Stimulated activated CD4-positive, alpha-beta T cell treated with anti-CD3 and anti-CD28 coated beads, Interleukin-1b, Interleukin-23, amount 100 ng/mL, for 24 hours (primary cell): ENCODE data around the gene FAM221B.

Experiments
- DNase-seq, 4 experiments: peaks; one replicate each; pipeline ENCODE4 v3.0.0-alpha.2; 2020; ENCODE audit warnings: low read depth in 4 of 4, low spot score in 1 of 4

FAM221B gene

DNA sequence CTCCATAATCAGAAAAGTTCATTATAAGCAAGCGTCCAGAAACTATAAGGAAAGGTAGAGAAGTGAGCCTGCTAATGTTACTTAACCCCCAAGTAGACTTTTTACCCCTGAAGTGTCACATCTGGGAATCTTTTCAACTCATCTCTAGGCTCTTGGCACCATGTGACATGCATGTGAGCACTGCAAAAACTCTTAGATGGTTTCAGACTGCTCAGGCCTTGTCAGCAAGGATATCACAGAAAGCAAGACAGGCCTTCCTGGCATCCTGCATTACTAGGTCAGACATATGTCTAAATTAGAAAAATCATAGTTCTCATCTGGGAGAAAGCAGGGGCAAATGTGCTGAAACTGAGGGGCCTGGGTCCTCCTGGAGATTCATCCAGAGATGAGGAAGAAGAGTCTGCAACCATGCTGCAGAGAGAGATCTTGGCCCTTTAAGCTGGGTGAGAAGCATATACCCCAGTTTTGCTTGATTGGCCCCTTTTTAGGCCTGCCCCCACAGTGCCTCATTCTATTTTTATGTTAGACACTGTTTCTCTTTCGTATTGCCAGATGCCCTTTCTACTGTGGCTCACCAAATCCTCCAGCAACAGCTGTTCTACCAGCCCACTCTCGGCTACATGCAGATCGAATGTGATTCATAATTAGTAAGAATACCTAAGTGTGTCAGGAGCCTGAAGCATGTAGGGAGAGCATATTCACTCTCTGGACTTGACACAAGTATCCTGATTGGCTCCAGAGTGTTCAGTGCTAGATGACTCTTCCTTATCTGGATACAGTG is 19.4 kb upstream of the FAM221B start:
- DNase-seq, result no peak

DNA sequence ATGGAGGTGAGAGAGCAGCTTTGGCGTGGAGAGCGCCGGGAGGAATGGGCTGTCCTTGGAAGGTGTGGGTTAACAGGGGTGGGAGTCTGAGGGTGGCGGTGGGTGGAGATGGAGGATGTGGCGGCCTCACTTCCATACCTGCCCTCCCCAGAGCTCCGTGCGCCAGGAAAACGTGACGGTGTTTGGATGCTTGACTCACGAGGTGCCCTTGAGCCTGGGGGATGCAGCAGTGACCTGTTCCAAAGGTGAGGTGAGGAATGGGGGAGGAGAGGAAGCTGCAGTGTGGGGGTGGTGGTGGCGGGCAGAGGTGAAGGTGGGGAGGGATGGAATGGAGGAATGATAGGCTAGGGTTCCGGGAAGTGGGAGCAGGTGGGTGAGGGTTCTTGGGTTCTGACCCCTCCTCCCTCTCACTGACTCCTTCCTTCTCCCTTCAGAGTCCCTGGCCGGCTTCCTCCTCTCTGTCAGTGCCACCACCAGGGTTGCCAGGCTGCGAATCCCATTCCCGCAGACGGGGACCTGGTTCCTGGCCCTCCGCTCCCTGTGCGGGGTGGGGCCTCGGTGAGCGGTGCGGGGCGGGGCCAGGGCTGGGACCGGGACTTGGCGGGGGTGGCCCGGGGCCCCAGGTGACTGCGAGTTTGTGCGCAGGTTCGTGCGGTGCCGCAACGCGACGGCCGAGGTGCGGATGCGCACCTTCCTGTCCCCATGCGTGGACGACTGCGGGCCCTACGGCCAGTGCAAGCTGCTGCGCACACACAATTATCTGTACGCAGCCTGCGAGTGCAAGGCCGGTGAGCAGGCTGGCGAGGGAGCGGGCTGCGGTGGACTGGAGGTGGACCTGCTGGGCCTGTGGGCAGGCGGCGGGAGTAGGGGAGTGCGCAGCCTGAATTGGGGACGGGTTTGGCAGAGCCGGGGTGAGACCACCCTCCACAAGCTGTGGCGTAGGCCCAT is 17.6 kb upstream of the FAM221B start:
- DNase-seq, result no peak

DNA sequence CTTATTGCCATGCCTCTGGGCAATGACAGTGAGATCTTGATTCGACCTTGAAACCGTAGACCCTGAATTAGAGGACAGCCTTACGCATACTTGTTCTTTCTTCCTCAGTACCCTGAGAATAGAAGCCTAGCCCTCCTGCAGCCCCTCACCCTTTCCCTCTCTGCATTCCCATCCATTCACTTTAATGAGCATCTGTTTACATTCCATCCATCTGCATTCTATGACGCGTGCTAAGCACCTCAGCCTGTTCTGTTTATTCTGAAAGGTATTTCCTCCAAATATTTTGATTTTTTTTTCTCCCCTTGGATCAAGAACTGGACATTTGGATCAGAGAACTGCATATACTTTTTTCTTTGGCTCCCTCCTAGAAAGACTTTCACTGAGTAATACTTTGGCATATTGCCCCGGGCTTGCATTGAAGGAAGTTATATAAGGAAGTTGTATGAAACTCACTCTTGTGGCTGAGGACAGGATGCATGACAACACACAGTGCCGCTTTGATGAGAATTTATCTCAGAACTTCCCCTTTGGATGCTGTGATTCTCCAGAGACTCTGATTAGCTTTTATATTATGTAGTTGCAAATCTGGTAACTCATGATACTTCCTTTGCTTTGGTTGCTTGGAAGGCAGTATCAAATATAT is 16.2 kb upstream of the FAM221B start:
- no peak for DNase-seq

DNA sequence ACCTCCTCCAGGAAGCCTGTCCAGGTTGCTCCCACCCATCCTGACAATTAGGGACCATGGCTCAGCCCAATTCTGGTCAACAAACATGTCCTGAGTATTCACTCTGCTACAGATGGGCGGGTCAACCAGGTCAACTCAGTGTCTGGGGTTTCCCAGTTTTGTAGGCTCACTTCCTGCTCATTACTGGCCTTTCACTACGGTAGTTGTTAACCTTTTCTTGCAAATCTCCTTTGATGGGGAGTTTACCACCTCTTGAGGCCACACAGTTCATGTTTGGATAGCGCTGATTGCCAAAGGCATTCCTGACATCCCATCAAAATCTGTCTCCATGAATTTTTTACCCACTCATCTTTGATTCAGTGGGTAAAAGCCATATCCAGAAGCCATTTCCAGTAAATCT is 14.3 kb upstream of the FAM221B start:
- DNase-seq, result no peak

DNA sequence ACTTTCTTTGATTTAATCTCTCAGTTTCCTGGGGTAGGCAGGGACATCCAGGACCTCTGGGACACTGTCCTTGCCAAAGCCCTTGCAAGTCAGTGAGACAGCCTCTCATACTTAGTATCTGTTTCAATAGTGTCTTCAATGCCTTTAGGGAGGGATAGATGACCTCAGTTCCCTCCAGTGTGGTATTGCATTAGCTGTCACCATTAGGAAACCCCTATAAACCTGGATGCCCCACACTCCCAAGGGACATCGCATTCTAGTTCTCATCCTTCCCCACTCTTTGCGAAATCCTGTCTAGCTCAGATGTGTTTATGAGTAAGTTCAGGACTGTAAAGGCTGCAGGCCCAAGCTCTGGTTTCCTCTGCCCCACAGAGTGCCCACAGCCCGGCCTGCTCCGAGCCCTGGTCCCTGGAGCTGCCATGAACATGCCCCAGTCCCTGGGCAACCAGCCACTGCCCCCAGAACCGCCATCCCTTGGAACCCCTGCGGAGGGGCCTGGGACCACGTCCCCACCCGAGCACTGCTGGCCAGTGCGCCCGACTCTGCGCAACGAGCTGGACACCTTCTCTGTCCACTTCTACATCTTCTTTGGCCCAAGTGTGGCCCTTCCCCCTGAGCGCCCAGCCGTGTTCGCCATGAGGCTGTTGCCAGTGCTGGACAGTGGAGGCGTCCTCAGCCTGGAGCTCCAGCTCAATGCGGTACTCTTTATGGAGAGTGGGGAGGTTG is 13.7 kb upstream of the FAM221B start:
- no peak for DNase-seq

DNA sequence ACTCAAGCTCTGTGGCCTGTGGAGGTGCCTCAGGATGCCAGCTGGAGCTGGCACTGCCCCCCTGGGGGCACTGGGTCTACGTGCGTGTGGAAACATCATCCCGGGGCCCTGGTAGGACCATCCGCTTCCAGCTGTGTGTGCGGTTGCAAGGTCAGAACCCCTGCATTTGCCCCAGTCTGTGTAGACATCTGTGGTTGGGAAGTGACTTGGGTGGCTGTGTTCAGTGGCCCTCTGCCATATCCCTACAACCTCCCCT is 13.0 kb upstream of the FAM221B start:
- DNase-seq, result no peak

DNA sequence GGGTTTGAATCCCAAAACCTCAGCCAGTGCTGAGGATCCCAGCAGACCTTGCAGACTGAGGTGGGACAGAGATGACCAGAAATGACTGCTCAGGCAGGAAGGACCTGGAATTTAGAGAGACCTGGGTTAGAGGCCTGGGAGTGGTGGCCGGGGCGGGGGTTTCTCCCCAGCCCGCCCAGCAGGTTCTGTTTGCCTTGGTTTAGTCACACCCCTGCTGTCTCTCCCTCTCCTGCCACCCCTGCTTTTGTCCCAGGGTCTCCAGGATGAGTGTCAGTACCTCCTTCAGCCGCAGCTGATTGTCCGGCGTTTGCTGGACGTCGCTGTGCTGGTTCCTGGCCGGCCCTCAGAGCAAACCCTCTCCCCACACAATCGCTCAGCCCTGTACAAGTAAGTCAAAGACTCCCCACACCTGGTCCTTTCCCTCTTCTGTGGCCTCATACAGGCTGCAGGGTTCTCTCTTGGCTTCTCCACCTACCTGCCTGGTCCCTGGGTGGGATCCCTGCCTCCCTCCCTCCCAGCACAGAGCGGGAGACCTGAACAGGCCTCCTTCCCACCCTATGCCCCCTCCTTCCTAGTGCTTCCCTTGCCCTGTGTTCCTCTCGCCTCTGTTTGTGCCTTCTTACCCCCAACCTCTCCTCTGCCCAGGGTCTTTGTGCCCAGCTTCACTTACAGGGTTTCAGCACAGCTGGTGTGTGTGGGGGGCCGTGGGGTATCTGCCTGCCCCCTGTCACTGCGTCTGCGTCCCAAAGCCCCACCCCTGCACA is 12.5 kb upstream of the FAM221B start:
- DNase-seq, result no peak

DNA sequence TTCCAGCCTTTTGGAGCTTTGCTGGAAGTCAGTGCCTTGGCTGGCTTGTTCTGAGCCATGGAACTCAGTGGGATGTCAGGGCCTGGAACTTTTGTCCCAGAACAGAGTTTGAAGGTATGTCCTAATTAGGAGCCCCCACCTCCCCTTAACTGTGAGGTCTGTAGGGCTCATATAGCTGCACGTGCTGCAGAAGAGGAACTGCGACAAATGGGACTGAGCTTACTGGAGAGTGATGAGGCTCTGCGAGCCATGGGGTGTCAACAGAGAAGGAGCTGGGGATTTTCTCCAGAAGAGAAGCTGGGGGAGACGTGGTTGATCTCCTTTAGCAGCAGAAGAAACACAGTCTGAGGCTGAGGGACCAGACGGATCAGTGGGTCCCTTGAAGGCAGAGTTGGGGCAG is 11.4 kb upstream of the FAM221B start:
- DNase-seq, result no peak

DNA sequence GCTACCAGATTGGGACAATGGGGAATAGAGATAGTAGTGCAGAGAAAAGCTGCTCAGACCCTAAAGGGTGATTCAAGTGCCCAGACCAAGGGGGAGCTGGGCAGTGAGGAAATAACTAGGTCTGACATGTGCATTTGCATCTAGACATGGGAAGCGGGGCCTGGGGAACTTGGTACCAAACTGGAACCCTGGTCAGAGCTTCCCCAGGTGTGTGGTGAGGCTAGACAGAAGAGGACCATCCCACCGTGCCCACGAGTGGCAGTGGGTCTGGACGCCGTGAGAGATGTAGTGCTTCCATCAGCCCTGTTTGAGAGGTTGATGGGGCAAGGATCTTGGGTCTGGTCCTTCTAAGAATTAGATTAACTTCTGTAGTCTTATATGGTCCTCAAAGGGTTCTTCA is 8.1 kb upstream of the FAM221B start:
- DNase-seq, result no peak

DNA sequence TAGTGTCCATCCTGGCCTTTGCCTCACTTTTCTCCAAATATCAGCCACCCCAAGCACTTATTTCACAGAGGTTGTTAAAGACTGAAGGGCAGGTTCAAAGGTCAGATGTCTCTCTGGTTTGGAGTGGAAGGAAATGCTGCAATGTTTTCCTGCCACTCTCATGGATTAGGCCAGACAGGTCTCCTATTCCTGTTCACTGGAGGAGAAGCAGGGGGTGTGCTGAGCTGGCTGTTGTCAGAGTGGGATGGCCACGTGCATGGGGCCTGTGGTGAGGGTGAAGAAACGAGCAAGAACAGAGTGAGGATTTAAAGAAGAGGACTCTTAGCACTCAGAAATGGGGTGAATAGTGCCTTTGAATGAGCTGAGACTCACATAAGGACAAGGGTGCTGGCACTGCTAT is 7.2 kb upstream of the FAM221B start:
- DNase-seq, result no peak

DNA sequence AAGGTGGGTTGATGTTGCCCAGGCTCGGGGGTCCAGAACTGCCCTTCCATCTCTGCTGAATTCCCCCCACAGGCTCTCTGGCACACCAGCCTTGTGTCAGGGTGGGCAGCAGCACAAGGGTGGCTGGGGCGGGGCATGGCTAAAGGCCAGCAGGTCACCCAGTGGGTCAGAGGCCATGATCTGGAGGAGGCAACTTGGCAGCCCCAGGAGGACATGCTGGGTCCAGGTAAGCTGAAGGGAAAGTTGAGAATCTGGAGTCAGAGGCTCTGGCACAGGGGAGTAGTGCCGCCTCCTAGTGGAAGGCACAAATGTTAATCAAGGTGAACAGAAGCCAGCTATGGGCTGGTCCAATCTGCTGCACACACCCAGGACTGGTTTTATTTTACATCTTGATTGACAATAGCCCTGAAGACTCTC is 6.7 kb upstream of the FAM221B start:
- DNase-seq, result no peak

DNA sequence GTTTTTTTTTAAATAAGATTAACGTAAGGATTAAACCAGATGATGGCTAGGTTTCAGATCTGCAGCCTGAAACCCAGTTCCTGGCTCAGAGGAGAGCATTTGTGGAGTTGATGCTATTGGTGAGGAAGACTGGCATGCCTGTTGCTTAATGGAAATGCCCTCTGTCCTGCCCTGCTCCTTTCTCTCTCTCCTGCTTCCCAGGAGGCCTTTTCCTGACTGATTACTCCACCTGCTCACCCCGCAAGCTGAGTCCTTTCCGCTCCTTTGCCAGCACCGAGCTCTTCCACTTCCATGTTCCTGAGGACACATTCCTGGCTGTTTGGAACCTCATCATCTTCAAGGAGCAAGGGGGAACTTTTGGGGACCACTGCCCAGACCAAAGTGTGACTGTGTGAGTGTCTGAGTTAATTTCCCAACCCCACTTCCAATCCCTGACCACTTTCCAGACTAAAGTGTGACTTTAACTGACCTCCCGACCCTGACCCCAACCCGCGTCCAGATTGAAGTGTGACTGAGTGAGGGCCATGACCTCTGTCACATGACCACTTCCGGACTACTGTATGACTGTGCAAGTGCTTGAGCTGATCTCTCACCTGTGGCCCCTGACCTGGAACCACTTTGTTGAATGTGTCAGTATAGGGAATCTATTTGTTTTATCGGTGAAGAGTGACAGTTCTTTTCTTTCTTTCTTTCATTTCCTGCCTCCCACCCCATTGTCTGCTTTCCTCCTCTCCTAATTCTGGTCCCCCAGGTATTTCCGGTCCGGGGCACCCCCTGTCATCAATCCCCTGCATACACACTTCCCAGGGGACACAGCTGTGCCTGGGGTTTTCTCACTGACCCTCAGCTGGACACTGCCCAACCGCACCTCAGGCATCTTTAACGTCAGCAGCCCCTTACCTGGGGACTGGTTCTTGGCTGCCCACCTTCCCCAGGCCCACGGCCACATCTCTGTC is 6.0 kb upstream of the FAM221B start:
- DNase-seq, result no peak

DNA sequence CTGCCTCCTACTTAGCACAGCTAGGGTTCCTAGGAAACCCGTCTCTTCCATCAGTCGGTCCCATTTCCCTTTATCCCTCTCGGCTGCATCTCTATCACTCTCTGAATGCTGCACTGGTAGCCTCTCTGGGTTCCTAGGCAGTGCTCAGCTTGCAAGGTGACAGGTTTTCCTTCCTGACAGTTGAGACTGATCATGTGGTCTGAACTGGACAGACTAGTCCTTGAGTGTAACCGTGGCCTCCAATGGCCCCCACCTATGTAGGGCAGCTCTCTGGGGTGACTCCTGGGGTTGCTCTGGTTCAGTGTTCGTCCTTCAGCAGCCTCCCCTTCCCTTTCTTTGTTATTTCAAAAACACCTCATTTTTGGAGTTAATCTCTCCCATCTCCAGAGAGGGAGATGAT is 4.3 kb upstream of the FAM221B start:
- DNase-seq, result no peak

DNA sequence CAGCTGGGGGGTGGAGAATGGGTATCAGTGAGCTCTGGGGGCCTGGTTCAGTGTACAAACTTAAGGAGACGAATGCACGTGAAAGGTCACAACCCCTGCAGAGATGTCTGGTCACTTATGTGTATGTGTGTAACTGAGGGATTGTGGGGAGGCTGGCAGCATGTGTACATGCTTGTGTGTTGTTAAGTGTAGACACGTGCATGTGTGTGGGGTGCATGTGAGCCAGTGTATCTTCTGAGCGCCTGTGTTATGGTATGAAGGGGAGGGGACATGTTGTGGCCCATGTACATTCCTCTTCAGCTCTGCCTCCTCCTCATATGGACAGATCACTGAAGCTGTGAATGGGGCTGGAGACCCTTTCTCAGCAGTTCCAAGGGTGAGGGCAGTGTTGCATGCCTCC is 2.5 kb upstream of the FAM221B start:
- no peak for DNase-seq

DNA sequence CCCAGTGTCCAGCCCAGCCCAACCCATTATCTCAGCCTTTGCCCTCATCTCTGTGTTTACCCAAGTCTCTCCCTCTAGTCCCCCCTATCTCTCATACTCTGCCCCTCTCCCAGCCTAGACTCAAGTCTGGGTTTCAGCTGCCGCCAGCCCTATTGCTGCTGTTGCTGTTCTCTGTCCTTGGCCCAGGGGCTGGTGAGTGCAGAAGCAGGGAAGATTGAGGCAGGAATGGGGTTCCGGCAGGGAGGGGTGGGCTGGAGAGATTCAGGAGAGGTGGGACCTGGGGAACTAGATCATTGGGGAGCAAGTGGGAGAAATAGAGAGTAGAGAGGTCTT is 1.2 kb upstream of the FAM221B start:
- DNase-seq, result no peak

DNA sequence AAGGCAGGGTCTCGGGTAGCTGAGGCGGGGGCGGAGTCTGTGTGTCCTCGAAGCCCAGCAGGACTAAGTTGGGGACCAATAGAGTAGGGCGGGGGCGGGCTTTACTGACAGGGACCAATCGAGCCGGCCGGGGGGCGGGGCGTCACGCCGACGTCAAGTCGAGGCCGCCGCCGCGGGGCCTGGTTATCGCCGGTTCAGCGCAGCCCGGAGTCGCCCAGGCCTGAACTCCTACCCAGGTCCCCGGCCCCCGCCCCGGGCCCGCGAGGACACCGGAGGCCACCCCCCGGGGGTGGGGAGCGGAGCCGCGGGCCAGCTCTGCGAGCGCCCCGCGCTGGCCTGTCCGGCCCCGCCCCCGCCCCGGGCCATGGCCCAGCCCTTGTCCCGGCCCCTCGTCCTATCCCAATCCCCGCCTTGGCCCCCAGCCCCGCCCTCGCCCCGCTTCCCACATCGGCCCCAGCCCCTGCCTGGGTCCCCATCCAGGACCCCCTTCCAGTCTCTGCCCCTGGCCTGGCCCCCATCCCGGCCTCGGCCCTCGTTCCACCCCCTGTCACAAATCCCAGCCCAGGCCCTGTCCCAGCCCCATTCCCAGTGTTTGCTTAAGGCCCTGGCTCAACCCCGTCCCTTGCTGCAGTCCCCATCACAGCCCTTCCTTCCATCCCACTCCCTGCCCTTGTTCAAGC is 692 bp upstream of the FAM221B start, which contains the start of gene TMEM8B:
Gene TMEM8B (plus strand): TSS at position 145 of the 680 bp plus-strand sequence. CDS start 220 bp downstream, at position 365.
- DNase-seq, result peak; percentile 92 to 97 (median 96)

DNA sequence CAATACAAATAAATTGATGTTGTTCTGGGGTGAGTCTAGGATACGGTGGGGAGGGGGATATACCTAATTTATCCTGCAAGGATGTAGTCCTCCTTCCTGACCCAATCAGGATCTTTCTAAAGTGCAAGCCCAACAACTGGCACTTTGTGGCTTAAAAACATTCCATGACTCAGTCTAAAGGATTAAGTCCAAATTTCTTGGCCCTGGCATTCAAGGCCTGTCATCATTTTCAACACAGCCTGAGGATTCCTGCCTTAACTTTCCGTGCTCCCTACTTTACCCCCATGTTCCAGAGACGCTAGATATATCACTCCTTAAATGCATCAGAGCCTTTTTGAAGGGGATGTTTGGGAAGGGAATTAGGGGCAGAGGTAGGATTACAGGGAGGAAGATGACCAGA is 1.0 kb downstream of the FAM221B start:
- no peak for DNase-seq

DNA sequence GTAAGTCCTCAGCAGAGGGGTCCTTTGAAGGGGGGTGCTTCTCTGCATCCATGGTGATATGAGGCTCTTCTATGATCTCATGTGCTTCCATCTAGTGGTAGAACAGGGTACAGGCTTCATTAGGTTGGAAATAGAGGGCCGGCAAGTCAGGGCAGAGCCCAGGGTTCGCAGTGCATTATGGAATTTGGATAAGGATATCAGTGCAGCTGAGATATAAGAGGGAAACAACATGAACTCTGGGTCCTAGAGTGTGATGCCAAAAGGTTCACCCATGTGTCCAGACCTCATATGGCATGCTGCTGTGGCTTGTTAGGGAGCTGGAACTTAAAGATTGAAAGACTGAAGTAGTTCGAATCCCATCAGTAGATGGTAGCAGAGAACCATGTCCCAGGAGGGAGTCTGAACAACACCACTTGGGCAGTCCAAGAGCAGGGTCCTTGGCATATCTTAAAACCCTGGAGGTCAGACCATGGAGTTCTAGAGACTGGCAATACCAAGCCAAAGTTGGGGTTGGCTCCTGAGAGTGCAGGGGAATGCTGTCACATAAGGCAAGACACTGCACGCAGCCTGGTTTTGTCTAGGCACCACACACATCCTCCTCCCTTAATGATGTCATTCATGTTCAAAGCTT is 2.3 kb downstream of the FAM221B start:
- DNase-seq, result no peak

DNA sequence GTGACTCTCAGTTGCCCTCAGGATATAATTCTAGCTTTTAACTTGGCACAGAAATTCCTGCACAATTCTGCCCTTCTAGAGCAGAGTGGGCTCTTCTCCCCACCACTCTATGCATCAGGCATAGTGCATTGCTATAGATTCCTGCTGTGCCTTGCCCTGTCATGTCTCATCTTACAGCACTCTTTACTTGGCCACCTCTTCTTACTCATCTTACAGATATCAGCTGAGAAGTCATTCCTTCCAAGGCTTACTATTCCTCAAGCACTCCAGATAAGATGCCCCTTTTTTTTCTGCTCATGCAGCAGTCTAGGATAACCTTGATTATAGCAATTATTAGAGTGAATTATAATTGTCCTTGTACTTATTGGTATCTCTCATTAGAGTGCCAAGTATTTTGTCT is 5.6 kb downstream of the FAM221B start:
- no peak for DNase-seq
